OCI-LY7 (cell line): ENCODE results near the gene MAST2. TPM values are rescaled to one million over a fixed set of nuclear protein-coding genes. Genes with fewer than 3 reads are reported as not detected.

Source experiments
- BruUV-seq: library from RNA; stranded (reverse); fragments of 400-500 nt; replicated peaks from 2 replicates; lab custom pipeline; 2021; lab: Mats Ljungman, UMichigan
- CTCF ChIA-PET: fragments of 300-600 bp; sonication (Branson Sonifier 250); formaldehyde crosslinking; loops from one replicate; lab custom pipeline; 2022; ENCODE audit warnings: antibody characterized with exemption; ENCODE audit not compliant: unreplicated experiment; lab: Charles Lee
- POLR2A ChIA-PET: fragments of 300-600 bp; sonication (Branson Sonifier 250); formaldehyde crosslinking; loops from one replicate; lab custom pipeline; 2022; ENCODE audit warnings: antibody characterized with exemption; lab: Charles Lee
- DNase-seq: peaks from one replicate; pipeline ENCODE4 v3.0.0-alpha.2; 2015; ENCODE audit warnings: low spot score
- H2AFZ ChIP-seq: fragments of 200-600 bp; sonication (generic), shearing (Covaris generic); 2 replicates; pipeline ENCODE4 v1.6.1; 2014; ENCODE audit warnings: mild to moderate bottlenecking, antibody characterized with exemption, low read length, moderate library complexity
- H3K27ac ChIP-seq: fragments of 200-600 bp; sonication (generic); 2 replicates; pipeline ENCODE4 v1.5.1; 2014; ENCODE audit warnings: mixed run types, low read depth, mild to moderate bottlenecking, moderate library complexity, low read length, inconsistent platforms; ENCODE audit not compliant: poor library complexity, severe bottlenecking
- H3K36me3 ChIP-seq: fragments of 200-600 bp; sonication (generic); 2 replicates; pipeline ENCODE4 v1.6.1; 2014; ENCODE audit warnings: mild to moderate bottlenecking, antibody characterized with exemption, low read length, moderate library complexity, mixed read lengths; ENCODE audit not compliant: insufficient read depth
- H3K4me1 ChIP-seq: fragments of 200-600 bp; sonication (generic); 2 replicates; pipeline ENCODE4 v1.5.1; 2014; ENCODE audit warnings: mild to moderate bottlenecking, low read length; ENCODE audit not compliant: insufficient read depth, poor library complexity, severe bottlenecking
- H3K4me2 ChIP-seq: fragments of 200-600 bp; sonication (generic); 2 replicates; pipeline ENCODE4 v1.6.1; 2014; ENCODE audit warnings: mild to moderate bottlenecking, low read length
- H3K4me3 ChIP-seq: fragments of 200-600 bp; sonication (generic); 2 replicates; pipeline ENCODE4 v1.5.1; 2014; ENCODE audit warnings: mild to moderate bottlenecking, low read depth, low read length; ENCODE audit not compliant: poor library complexity, severe bottlenecking
- H3K79me2 ChIP-seq: fragments of 200-600 bp; sonication (generic); 2 replicates; pipeline ENCODE4 v1.6.1; 2016; ENCODE audit warnings: low read depth, mild to moderate bottlenecking, low read length, moderate library complexity, mixed read lengths; ENCODE audit not compliant: insufficient read depth
- H3K9me2 ChIP-seq: fragments of 200-600 bp; sonication (generic); 2 replicates; pipeline ENCODE4 v1.6.1; 2016; ENCODE audit warnings: mild to moderate bottlenecking, low read length, mixed read lengths; ENCODE audit not compliant: insufficient read depth
- H3K9me3 ChIP-seq: fragments of 200-600 bp; sonication (generic); 2 replicates; pipeline ENCODE4 v1.6.1; 2014; ENCODE audit warnings: mild to moderate bottlenecking, mixed run types, low read length, mixed read lengths
- H4K20me1 ChIP-seq: fragments of 200-600 bp; sonication (generic); 2 replicates; pipeline ENCODE4 v1.6.1; 2014; ENCODE audit warnings: mild to moderate bottlenecking, antibody characterized with exemption, low read length, moderate library complexity, mixed read lengths; ENCODE audit not compliant: insufficient read depth
- EZH2phosphoT487 ChIP-seq: fragments of 200-600 bp; sonication (generic); IDR thresholded peaks from 2 replicates; pipeline ENCODE4 v1.6.1; 2018; ENCODE audit warnings: low read depth, borderline replicate concordance, mild to moderate bottlenecking, mixed run types, antibody characterized with exemption, low read length, moderate library complexity, mixed read lengths
- intact Hi-C: fragments of 100-400 bp; cut with micrococcal nuclease; formaldehyde crosslinking; loops from one replicate; pipeline ENCODE4 v1.10.0; 2022; ENCODE audit not compliant: unreplicated experiment
- total RNA-seq, 2 experiments: library from RNA; depleted of rRNA in 1 of 2; stranded (reverse); fragments of >200 nt in 1 of 2; shearing (Covaris generic) in 1 of 2; gene quantifications; 2 replicates each; pipeline ENCODE4 v1.2.3, GENCODE V29; 2014 to 2022
- TF ChIP-seq, protein P1 (sequence below): fragments of 200-600 bp; sonication (generic); conservative IDR thresholded peaks from 2 replicates; pipeline ENCODE4 v1.5.1; 2014; ENCODE audit warnings: mild to moderate bottlenecking, antibody characterized with exemption, low read length, moderate library complexity, mixed read lengths

The MAST2 gene
- total RNA-seq, 2 experiments from 2014 or later = 32.1 to 67.2 TPM

DNA sequence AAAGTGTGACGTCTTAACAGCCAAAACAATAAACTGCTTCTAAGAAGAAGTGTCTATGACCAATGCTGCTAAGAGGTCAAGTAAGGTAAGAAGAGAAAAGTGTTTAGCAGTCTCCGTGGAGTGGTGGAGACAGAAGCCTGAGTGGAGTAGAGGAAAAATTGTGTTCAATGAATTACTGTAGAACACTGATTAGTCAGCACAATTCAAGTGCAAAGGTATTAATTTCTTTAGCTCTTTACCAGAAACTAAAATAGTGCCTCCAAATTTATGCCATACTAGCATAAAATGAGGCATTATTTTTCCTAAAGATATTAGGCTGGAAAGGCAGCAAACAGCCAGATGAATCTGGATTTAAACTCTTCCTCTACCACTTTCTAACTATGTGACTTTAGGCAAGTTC is 272.9 kb downstream of the MAST2 start:
- no peak overlapping the region for H3K4me2 ChIP-seq
- H3K36me3 ChIP-seq = peaks cover 20% of the 10 kb centered on the region; the same call in 1 of the 2 replicates
- no peaks in the 10 kb centered on the region for H3K9me3 ChIP-seq
- no peak overlapping the region for H3K4me3 ChIP-seq
- no peak overlapping the region for H2AFZ ChIP-seq
- CTCF ChIA-PET = no interaction called here
- intact Hi-C loops = no loop called here
- no peaks in the 10 kb centered on the region for H3K79me2 ChIP-seq
- BruUV-seq = no TSS peak
- no peak for DNase-seq
- TF ChIP-seq EZH2phosphoT487 = no peak
- TF ChIP-seq, protein P1, sequence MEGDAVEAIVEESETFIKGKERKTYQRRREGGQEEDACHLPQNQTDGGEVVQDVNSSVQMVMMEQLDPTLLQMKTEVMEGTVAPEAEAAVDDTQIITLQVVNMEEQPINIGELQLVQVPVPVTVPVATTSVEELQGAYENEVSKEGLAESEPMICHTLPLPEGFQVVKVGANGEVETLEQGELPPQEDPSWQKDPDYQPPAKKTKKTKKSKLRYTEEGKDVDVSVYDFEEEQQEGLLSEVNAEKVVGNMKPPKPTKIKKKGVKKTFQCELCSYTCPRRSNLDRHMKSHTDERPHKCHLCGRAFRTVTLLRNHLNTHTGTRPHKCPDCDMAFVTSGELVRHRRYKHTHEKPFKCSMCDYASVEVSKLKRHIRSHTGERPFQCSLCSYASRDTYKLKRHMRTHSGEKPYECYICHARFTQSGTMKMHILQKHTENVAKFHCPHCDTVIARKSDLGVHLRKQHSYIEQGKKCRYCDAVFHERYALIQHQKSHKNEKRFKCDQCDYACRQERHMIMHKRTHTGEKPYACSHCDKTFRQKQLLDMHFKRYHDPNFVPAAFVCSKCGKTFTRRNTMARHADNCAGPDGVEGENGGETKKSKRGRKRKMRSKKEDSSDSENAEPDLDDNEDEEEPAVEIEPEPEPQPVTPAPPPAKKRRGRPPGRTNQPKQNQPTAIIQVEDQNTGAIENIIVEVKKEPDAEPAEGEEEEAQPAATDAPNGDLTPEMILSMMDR = no peak
- no peaks in the 10 kb centered on the region for H4K20me1 ChIP-seq
- H3K27ac ChIP-seq = no peak overlapping the region
- no peaks in the 10 kb centered on the region for H3K9me2 ChIP-seq
- H3K4me1 ChIP-seq = no peaks in the 10 kb centered on the region
- POLR2A ChIA-PET = no interaction called here

DNA sequence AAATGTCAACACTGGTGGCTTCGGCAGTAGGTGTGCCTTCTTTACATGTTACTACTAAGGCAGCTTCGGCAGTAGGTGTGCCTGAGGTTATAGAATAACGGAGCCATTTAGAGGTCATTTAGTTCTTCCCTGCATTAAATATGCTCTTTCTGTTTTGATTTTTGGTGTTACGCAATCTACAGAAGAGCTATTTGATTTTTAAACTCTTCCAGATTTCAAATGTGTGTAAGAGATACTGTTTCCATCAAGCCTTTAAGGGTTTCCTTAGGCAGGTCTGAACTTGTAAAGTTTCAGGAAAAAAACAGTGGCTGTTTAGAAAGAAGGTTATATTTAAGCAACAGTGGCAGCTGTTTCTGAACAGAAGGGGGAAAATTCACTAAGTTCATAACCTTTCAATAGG is 274.2 kb downstream of the MAST2 start:
- Histone ChIP-seq H3K9me3 (no peaks in the 10 kb centered on the region), H3K36me3 (peaks cover 20% of the 10 kb centered on the region; the same call in 1 of the 2 replicates), H3K4me3 (no peak overlapping the region), H3K9me2 (no peaks in the 10 kb centered on the region), H3K4me1 (no peaks in the 10 kb centered on the region), H3K4me2 (no peak overlapping the region), H2AFZ (no peak overlapping the region), H4K20me1 (no peaks in the 10 kb centered on the region), H3K79me2 (no peaks in the 10 kb centered on the region; the same call in 1 of the 2 replicates), H3K27ac (no peak overlapping the region)
- no TSS peak for BruUV-seq
- ChIA-PET CTCF (no interaction called here), POLR2A (no interaction called here)
- TF ChIP-seq EZH2phosphoT487 = no peak
- TF ChIP-seq, protein P1 = no peak
- DNase-seq = no peak
- intact Hi-C loops = no loop called here

DNA sequence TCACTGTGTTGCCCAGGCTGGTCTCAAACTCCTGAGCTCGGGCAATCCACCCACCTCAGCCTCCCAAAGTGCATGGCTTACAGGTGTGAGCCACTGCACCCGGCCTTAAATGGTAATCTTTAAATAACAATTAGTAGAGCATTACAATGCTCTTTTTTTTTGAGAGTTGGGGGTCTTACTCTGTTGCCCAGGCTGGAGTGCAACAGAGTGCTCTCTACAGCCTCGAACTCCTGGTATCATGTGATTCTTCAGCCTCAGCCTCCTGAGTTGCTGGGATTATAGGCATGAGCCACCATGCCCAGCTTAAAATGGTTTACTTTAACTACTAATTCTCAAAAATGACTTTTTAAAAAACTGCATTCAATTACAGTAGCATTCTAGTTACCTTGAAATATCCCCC is 276.8 kb downstream of the MAST2 start:
- CTCF ChIA-PET = no interaction called here
- no peak overlapping the region for H3K4me2 ChIP-seq
- POLR2A ChIA-PET = no interaction called here
- no peak overlapping the region for H2AFZ ChIP-seq
- no peak for TF ChIP-seq EZH2phosphoT487
- H3K79me2 ChIP-seq = peaks cover 3% of the 10 kb centered on the region
- BruUV-seq = no TSS peak
- peaks cover 4% of the 10 kb centered on the region; the same call in 1 of the 2 replicates for H3K9me3 ChIP-seq
- intact Hi-C loops = no loop called here
- DNase-seq = no peak
- H4K20me1 ChIP-seq = 0 out of 2 replicates have a peak, but pooled peaks cover 6% of the 10 kb centered on the region
- no peak overlapping the region for H3K4me3 ChIP-seq
- no peaks in the 10 kb centered on the region for H3K9me2 ChIP-seq
- peaks cover 10% of the 10 kb centered on the region for H3K36me3 ChIP-seq
- H3K27ac ChIP-seq = no peak overlapping the region
- peaks cover 7% of the 10 kb centered on the region for H3K4me1 ChIP-seq
